ENCODE data around the gene TOP2B.

TOP2B gene

GRCh38 chr3:25555695-25556437 lies 108.8 kb downstream of the TOP2B start:
- Mint-ChIP-seq H3K36me3 (no peaks in the 10 kb centered on the region), H3K4me3 (no peak overlapping the region), H3K27ac (no peak overlapping the region), H3K9me3 (ENCODE audit: low read depth) (no peaks in the 10 kb centered on the region), H3K4me1 (ENCODE audit: low read depth) (no peaks in the 10 kb centered on the region), H3K27me3 (no peaks in the 10 kb centered on the region)

- no peaks in the 10 kb centered on the region for H3K4me1 Mint-ChIP-seq (ENCODE audit: low read depth)
- H3K4me3 Mint-ChIP-seq = no peak overlapping the region
- H3K9me3 Mint-ChIP-seq (ENCODE audit: low read depth) = no peaks in the 10 kb centered on the region
- H3K27me3 Mint-ChIP-seq = no peaks in the 10 kb centered on the region
- no peak overlapping the region for H3K27ac Mint-ChIP-seq
- H3K36me3 Mint-ChIP-seq = no peaks in the 10 kb centered on the region
Observed at GRCh38 chr3:25554376-25554775, 110.3 kb downstream of the TOP2B start.

GRCh38 chr3:25552251-25552650 lies 112.5 kb downstream of the TOP2B start:
- Mint-ChIP-seq H3K9me3 (ENCODE audit: low read depth) (no peaks in the 10 kb centered on the region), H3K36me3 (no peaks in the 10 kb centered on the region), H3K4me1 (ENCODE audit: low read depth) (no peaks in the 10 kb centered on the region), H3K27me3 (no peaks in the 10 kb centered on the region), H3K27ac (no peak overlapping the region), H3K4me3 (no peak overlapping the region)

GRCh38 chr3:25548836-25549235 lies 115.9 kb downstream of the TOP2B start:
- Mint-ChIP-seq H3K27me3 (peaks cover 2% of the 10 kb centered on the region), H3K9me3 (ENCODE audit: low read depth) (no peaks in the 10 kb centered on the region), H3K27ac (no peak overlapping the region), H3K36me3 (no peaks in the 10 kb centered on the region), H3K4me1 (ENCODE audit: low read depth) (no peaks in the 10 kb centered on the region), H3K4me3 (no peak overlapping the region)

GRCh38 chr3:25547943-25548674 lies 116.6 kb downstream of the TOP2B start:
- H3K27me3 Mint-ChIP-seq = peaks cover 2% of the 10 kb centered on the region
- H3K9me3 Mint-ChIP-seq (ENCODE audit: low read depth) = no peaks in the 10 kb centered on the region
- H3K4me1 Mint-ChIP-seq (ENCODE audit: low read depth) = no peaks in the 10 kb centered on the region
- H3K36me3 Mint-ChIP-seq = no peaks in the 10 kb centered on the region
- H3K4me3 Mint-ChIP-seq = no peak overlapping the region
- H3K27ac Mint-ChIP-seq = no peak overlapping the region

All from activated naive CD8-positive, alpha-beta T cell (primary cell).